K562 (cell line): ENCODE results near the gene YPEL1. TPM values are rescaled to one million over a fixed set of nuclear protein-coding genes. Genes with fewer than 3 reads are reported as not detected.

ENCODE experiments used
- ATF3 ChIP-seq, 2 experiments: fragments of 450-650 bp in 1 of 2; sonication (generic) in 1 of 2; formaldehyde crosslinking in 1 of 2; IDR thresholded peaks in 1 of 2; conservative IDR thresholded peaks in 1 of 2; 2 replicates each; pipeline versions ENCODE4 v1.6.1 to v1.8.1; 2016 to 2023; ENCODE audit warnings: mild to moderate bottlenecking in 2 of 2, moderate library complexity in 2 of 2, inconsistent platforms in 1 of 2, missing genetic modification reagents in 1 of 2
- CEBPG ChIP-seq, 3 experiments: fragments of 200-800 bp in 1 of 3; sonication (Bioruptor generic) in 1 of 3; sonication (generic) in 1 of 3; formaldehyde crosslinking in 1 of 3; IDR thresholded peaks in 2 of 3; conservative IDR thresholded peaks in 1 of 3; 2 replicates each; pipeline versions ENCODE4 v1.6.1 to v1.8.0; 2016 to 2022; ENCODE audit warnings: missing compliant biosample characterization in 2 of 3, missing genetic modification characterization in 2 of 3, mild to moderate bottlenecking in 1 of 3, missing genetic modification reagents in 1 of 3
- CTCF ChIP-seq, 3 experiments: IDR thresholded peaks in 2 of 3; conservative IDR thresholded peaks in 1 of 3; 2 replicates each; pipeline ENCODE4 v1.5.1; 2011 to 2012; ENCODE audit warnings: low read length in 3 of 3, mild to moderate bottlenecking in 3 of 3, control low read depth in 2 of 3, improper control_type of control experiment in 1 of 3, inconsistent platforms in 1 of 3, low read depth in 1 of 3, mixed read lengths in 1 of 3, moderate library complexity in 1 of 3; ENCODE audit not compliant: insufficient read depth in 2 of 3
- E2F6 ChIP-seq, 2 experiments: IDR thresholded peaks; 2 replicates each; pipeline ENCODE4 v1.6.1; 2011; ENCODE audit warnings: borderline replicate concordance in 1 of 2, control low read depth in 1 of 2, low read depth in 1 of 2, low read length in 1 of 2, mild to moderate bottlenecking in 1 of 2, mixed read lengths in 1 of 2, moderate library complexity in 1 of 2; ENCODE audit not compliant: insufficient read depth in 1 of 2, insufficient read length in 1 of 2, poor library complexity in 1 of 2, severe bottlenecking in 1 of 2; ENCODE audit errors: extremely low read depth in 1 of 2
- ETS2 ChIP-seq: IDR thresholded peaks from 2 replicates; pipeline ENCODE4 v1.6.1; 2016; ENCODE audit warnings: borderline replicate concordance, missing genetic modification characterization, mild to moderate bottlenecking, moderate library complexity, missing compliant biosample characterization; ENCODE audit not compliant: poor library complexity, severe bottlenecking
- GABPA ChIP-seq: fragments of 200-800 bp; sonication (Bioruptor generic); conservative IDR thresholded peaks from 2 replicates; pipeline ENCODE4 v1.6.1; 2016; ENCODE audit warnings: low read depth, missing genetic modification characterization, missing compliant biosample characterization
- PHF8 ChIP-seq: fragments of 200-600 bp; sonication (generic); IDR thresholded peaks from 2 replicates; pipeline ENCODE4 v1.6.1; 2012; ENCODE audit warnings: mixed run types, mild to moderate bottlenecking, inconsistent platforms, low read length, moderate library complexity, borderline replicate concordance
- POLR2G ChIP-seq: fragments of 200-400 bp; formaldehyde crosslinking; IDR thresholded peaks from 2 replicates; pipeline ENCODE4 v1.6.1; 2017; ENCODE audit warnings: low read depth, mild to moderate bottlenecking, antibody characterized with exemption, low read length, moderate library complexity
- SETDB1 ChIP-seq: IDR thresholded peaks from one replicate; pipeline ENCODE4 v1.6.1; 2012; ENCODE audit warnings: low read length, control low read depth, inconsistent platforms
- SNRNP70 ChIP-seq: fragments of 200-400 bp; formaldehyde crosslinking; optimal IDR thresholded peaks from 2 replicates; pipeline ENCODE3; 2017; ENCODE audit warnings: low read depth, low read length
- SREBF1 ChIP-seq: fragments of 150-350 bp; IDR thresholded peaks from 2 replicates; pipeline ENCODE4 v1.6.1; 2014; ENCODE audit warnings: antibody characterized with exemption, low read depth, low read length, borderline replicate concordance
- TBP ChIP-seq: optimal IDR thresholded peaks from 2 replicates; pipeline ENCODE3; 2011; ENCODE audit warnings: low read depth, low read length, improper control_type of control experiment
- UBTF ChIP-seq, 2 experiments: IDR thresholded peaks; 2 replicates each; pipeline ENCODE4 v1.6.1; 2012; ENCODE audit warnings: improper control_type of control experiment in 2 of 2, low read depth in 2 of 2, low read length in 2 of 2, borderline replicate concordance in 1 of 2
- polyA plus RNA-seq, 8 experiments: library from polyadenylated mRNA; depleted of rRNA in 4 of 8; stranded (reverse) in 5 of 8; unstranded in 3 of 8; fragments of >200 nt; fragmentation: Nextera tagmentation in 2 of 8; fragmentation: Illumina TruSeq in 1 of 8; extraction: Ambion mirVana in 2 of 8; extraction: Trizol in 1 of 8; gene quantifications; 2 replicates each; pipeline versions ENCODE4 v1.2.1 to v1.2.3, GENCODE V29; 2011 to 2014; ENCODE audit warnings: inconsistent platforms in 1 of 8, missing spikeins in 1 of 8
- total RNA-seq, 7 experiments: library from RNA; depleted of rRNA in 6 of 7; stranded (reverse); fragments of >200 nt in 6 of 7; fragmentation: Illumina TruSeq in 2 of 7; extraction: Trizol in 2 of 7; gene quantifications; 2 replicates each; pipeline versions ENCODE4 v1.2.1 to v1.2.3, GENCODE V29; 2011 to 2021; ENCODE audit warnings: low replicate concordance in 1 of 7
- TF ChIP-seq, protein P1 (sequence below): sonication (generic); formaldehyde crosslinking; IDR thresholded peaks from 2 replicates; pipeline ENCODE4 v1.8.1; 2023; ENCODE audit warnings: mild to moderate bottlenecking, missing genetic modification reagents

The YPEL1 gene
- total and polyA plus RNA-seq, 9 of the 15 experiments (the other 6 are each of a cell fraction or from before 2014, with no cell fraction given): 0.07 to 2.2 (median 0.46) TPM

DNA sequence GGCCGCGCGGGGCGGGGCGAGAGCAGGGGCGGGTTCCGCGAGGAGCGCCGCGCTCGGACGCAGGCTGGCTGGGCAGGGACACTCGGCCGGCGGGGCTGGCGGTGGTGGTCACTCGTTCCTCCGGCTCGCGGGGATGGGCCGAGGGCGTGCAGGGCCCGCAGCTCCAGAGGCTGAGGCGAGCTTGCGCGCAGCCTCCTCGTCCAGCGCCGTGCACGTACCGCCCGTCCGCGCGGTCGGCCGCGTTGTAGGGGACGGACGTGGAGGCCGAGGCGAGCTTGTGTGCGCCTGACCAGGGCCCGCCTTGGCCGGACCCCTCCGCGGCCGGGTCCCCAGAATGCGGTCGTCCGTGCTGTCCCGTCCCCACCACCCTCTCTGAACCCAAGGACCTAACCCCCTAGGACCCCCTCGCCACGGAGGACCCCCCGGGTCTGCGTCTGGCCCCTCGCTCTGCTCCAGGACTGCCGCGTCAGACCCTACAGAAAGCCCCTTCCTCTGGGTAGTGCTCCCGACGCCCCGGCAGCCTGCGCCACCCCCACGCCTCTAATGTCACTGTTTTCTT lies 569 bp upstream of the YPEL1 start (continued):
- TF ChIP-seq, protein P1, sequence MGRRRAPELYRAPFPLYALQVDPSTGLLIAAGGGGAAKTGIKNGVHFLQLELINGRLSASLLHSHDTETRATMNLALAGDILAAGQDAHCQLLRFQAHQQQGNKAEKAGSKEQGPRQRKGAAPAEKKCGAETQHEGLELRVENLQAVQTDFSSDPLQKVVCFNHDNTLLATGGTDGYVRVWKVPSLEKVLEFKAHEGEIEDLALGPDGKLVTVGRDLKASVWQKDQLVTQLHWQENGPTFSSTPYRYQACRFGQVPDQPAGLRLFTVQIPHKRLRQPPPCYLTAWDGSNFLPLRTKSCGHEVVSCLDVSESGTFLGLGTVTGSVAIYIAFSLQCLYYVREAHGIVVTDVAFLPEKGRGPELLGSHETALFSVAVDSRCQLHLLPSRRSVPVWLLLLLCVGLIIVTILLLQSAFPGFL (CRISPR knock-in tag): no peak
- TF ChIP-seq E2F6 (IDR thresholded peaks at IDR 0.05; ENCODE audit: borderline replicate concordance in 1 of 2, extremely low read depth in 1 of 2, insufficient read depth in 1 of 2, insufficient read length in 1 of 2, low read depth in 1 of 2, low read length in 1 of 2, poor library complexity in 1 of 2, severe bottlenecking in 1 of 2) (peak in 1 of 2 experiments; percentile 33), SETDB1 (peak; percentile 71), ATF3 (IDR thresholded peaks at IDR 0.05) (no peak), ATF3 (CRISPR knock-in tag; conservative IDR thresholded peaks at IDR 0.05) (peak; percentile 3; the same call in 1 of the 2 replicates), UBTF (IDR thresholded peaks at IDR 0.05; ENCODE audit: borderline replicate concordance in 1 of 2, low read depth in 2 of 2, low read length in 2 of 2) (peak; percentile 97 to 99), TBP (peak; percentile 64), CEBPG (CRISPR knock-in tag; IDR thresholded peaks at IDR 0.05) (no peak), CEBPG (tag; conservative IDR thresholded peaks at IDR 0.05 in 1 of 2, IDR thresholded peaks at IDR 0.05 in 1 of 2) (no peak), SNRNP70 (no peak), POLR2G (no peak), PHF8 (peak; percentile 92; the same call in 1 of the 2 replicates), GABPA (no peak), CTCF (IDR thresholded peaks at IDR 0.05 in 2 of 3, conservative IDR thresholded peaks at IDR 0.05 in 1 of 3; ENCODE audit: insufficient read depth in 2 of 3, low read depth in 1 of 3, low read length in 3 of 3) (no peak; a peak in 1 of 6 replicates), ETS2 (tag) (no peak), SREBF1 (peak; percentile 69)
